T-helper 22 cell (primary cell): ENCODE measurements around the gene MT4.

Source experiments
- DNase-seq: peaks from one replicate; pipeline ENCODE4 v3.0.0-alpha.2; 2020; ENCODE audit warnings: low read depth

MT4 gene

GRCh38 chr16:56604966-56605365 is 40.1 kb downstream of the MT4 start:
- DNase-seq, result no peak

GRCh38 chr16:56605475-56605874 is 40.6 kb downstream of the MT4 start:
- DNase-seq, result no peak

GRCh38 chr16:56606071-56606475 is 41.2 kb downstream of the MT4 start:
- no peak for DNase-seq

GRCh38 chr16:56606476-56607108 is 41.7 kb downstream of the MT4 start:
- DNase-seq, result no peak

GRCh38 chr16:56607109-56607618 is 42.3 kb downstream of the MT4 start:
- DNase-seq, result no peak

- no peak for DNase-seq
These were observed 42.8 kb downstream of the MT4 start for GRCh38 chr16:56607675-56608042.

GRCh38 chr16:56608043-56608875 is 43.4 kb downstream of the MT4 start, which contains the start of gene MT2A:
Gene MT2A (plus strand): TSS chr16:56608584. CDS start chr16:56608656, 72 bp downstream.
- peak; percentile 75 for DNase-seq

- DNase-seq, result no peak
These were observed 44.1 kb downstream of the MT4 start for GRCh38 chr16:56608876-56609462.

GRCh38 chr16:56609463-56609921 is 44.6 kb downstream of the MT4 start:
- DNase-seq, result peak; percentile 52

- peak; percentile 60 for DNase-seq
These were observed 45.2 kb downstream of the MT4 start for GRCh38 chr16:56610017-56610608.

- no peak for DNase-seq
These were observed 45.8 kb downstream of the MT4 start for GRCh38 chr16:56610609-56611111.

- no peak for DNase-seq
These were observed 46.5 kb downstream of the MT4 start for GRCh38 chr16:56611281-56611833.

- DNase-seq, result no peak
These were observed 48.8 kb downstream of the MT4 start for GRCh38 chr16:56613706-56614105.

- DNase-seq, result no peak
These were observed 49.7 kb downstream of the MT4 start for GRCh38 chr16:56614549-56614991.

GRCh38 chr16:56615353-56615752 is 50.5 kb downstream of the MT4 start:
- DNase-seq, result no peak

GRCh38 chr16:56616608-56617211 is 51.8 kb downstream of the MT4 start:
- no peak for DNase-seq

- DNase-seq, result peak; percentile 23
These were observed 52.6 kb downstream of the MT4 start for GRCh38 chr16:56617212-56618085.

- DNase-seq, result no peak
These were observed 53.3 kb downstream of the MT4 start for GRCh38 chr16:56618138-56618537.
